CD14-positive monocyte (primary cell): Measurements from ENCODE around the gene DPP6. TPM values are rescaled to one million over a fixed set of nuclear protein-coding genes. Genes with fewer than 3 reads are reported as not detected.
A peak's percentile ranks its signal among the peaks of the same experiment; 100 is the strongest.

Experiments
- DNase-seq, 3 donors: peaks; one replicate each; pipeline ENCODE4 v3.0.0-alpha.2; 2011 to 2022
- H2AFZ ChIP-seq: 2 replicates; pipeline ENCODE4 v1.6.0; 2012; ENCODE audit warnings: mild to moderate bottlenecking, low read depth, low read length, inconsistent platforms; ENCODE audit not compliant: insufficient read depth, poor library complexity, severe bottlenecking
- H3K27ac ChIP-seq, 2 donors: 1 replicate in 1 of 2; 2 replicates in 1 of 2; pipeline ENCODE4 v1.5.1; 2012 to 2013; ENCODE audit warnings: low read length in 2 of 2, control low read depth in 1 of 2, inconsistent platforms in 1 of 2, low read depth in 1 of 2, mild to moderate bottlenecking in 1 of 2
- H3K27me3 ChIP-seq, 2 donors: one replicate each; pipeline versions ENCODE4 v1.6.0 to v1.6.1; 2011 to 2013; ENCODE audit warnings: low read length in 2 of 2; ENCODE audit not compliant: control insufficient read depth in 2 of 2, insufficient read depth in 2 of 2
- H3K36me3 ChIP-seq, 2 donors: replicated peaks in 1 of 2; 1 replicate in 1 of 2; 2 replicates in 1 of 2; pipeline versions ENCODE4 v1.5.1 to v1.6.1; 2012 to 2013; ENCODE audit warnings: low read length in 2 of 2, control low read depth in 1 of 2, inconsistent platforms in 1 of 2, mild to moderate bottlenecking in 1 of 2; ENCODE audit not compliant: insufficient read depth in 2 of 2, control insufficient read depth in 1 of 2
- H3K4me1 ChIP-seq, 2 donors: 1 replicate in 1 of 2; 2 replicates in 1 of 2; pipeline versions ENCODE4 v1.5.1 to v1.6.1; 2012 to 2013; ENCODE audit warnings: low read length in 2 of 2, control low read depth in 1 of 2, inconsistent platforms in 1 of 2, mild to moderate bottlenecking in 1 of 2, moderate library complexity in 1 of 2; ENCODE audit not compliant: insufficient read depth in 2 of 2, control insufficient read depth in 1 of 2
- H3K4me2 ChIP-seq: replicated peaks from 2 replicates; pipeline ENCODE3; 2012; ENCODE audit warnings: low read length, moderate library complexity, mild to moderate bottlenecking; ENCODE audit not compliant: poor library complexity, severe bottlenecking; ENCODE audit errors: extremely low read depth
- H3K4me3 ChIP-seq, 3 experiments: fragments of 200-600 bp in 1 of 3; sonication (generic) in 1 of 3; replicated peaks in 1 of 3; 1 replicate in 2 of 3; 2 replicates in 1 of 3; pipeline ENCODE4 v1.5.1; 2011 to 2013; ENCODE audit warnings: low read length in 3 of 3, mild to moderate bottlenecking in 3 of 3, control low read depth in 2 of 3, low read depth in 2 of 3, inconsistent platforms in 1 of 3, moderate library complexity in 1 of 3
- H3K79me2 ChIP-seq: 2 replicates; pipeline ENCODE4 v1.6.0; 2012; ENCODE audit warnings: mild to moderate bottlenecking, control low read depth, inconsistent platforms, low read length, moderate library complexity; ENCODE audit not compliant: insufficient read depth
- H3K9ac ChIP-seq: 2 replicates; pipeline ENCODE4 v1.6.0; 2017; ENCODE audit warnings: low read length, mild to moderate bottlenecking; ENCODE audit not compliant: insufficient read depth, poor library complexity, severe bottlenecking
- H3K9me3 ChIP-seq, 2 donors: replicated peaks in 1 of 2; 1 replicate in 1 of 2; 2 replicates in 1 of 2; pipeline versions ENCODE4 v1.5.1 to v1.6.1; 2012 to 2013; ENCODE audit warnings: low read length in 2 of 2, control low read depth in 1 of 2; ENCODE audit not compliant: control insufficient read depth in 1 of 2, insufficient read depth in 1 of 2
- H4K20me1 ChIP-seq: 2 replicates; pipeline ENCODE4 v1.6.0; 2012; ENCODE audit warnings: mild to moderate bottlenecking, low read length, control low read depth, moderate library complexity; ENCODE audit not compliant: insufficient read depth
- H3K27ac Mint-ChIP-seq, 7 donors: one replicate each; pipeline ENCODE4 v1.8.0; 2020; ENCODE audit warnings: mild to moderate bottlenecking in 7 of 7, mixed read lengths in 7 of 7, moderate library complexity in 6 of 7, inconsistent platforms in 2 of 7
- H3K27me3 Mint-ChIP-seq, 3 donors: one replicate each; pipeline ENCODE4 v1.8.0; 2021 to 2022; ENCODE audit warnings: low read depth in 3 of 3, mild to moderate bottlenecking in 3 of 3, mixed read lengths in 3 of 3, moderate library complexity in 3 of 3, inconsistent platforms in 1 of 3
- H3K36me3 Mint-ChIP-seq, 2 donors: one replicate each; pipeline ENCODE4 v1.8.0; 2020; ENCODE audit warnings: mixed read lengths in 2 of 2, inconsistent platforms in 1 of 2, mild to moderate bottlenecking in 1 of 2
- H3K4me1 Mint-ChIP-seq: one replicate; pipeline ENCODE4 v1.8.0; 2020; ENCODE audit warnings: mild to moderate bottlenecking, mixed read lengths
- H3K4me3 Mint-ChIP-seq, 2 donors: one replicate each; pipeline ENCODE4 v1.8.0; 2020; ENCODE audit warnings: mild to moderate bottlenecking in 2 of 2, mixed read lengths in 2 of 2, moderate library complexity in 1 of 2
- H3K9me3 Mint-ChIP-seq, 7 donors: one replicate each; pipeline ENCODE4 v1.8.0; 2020 to 2022; ENCODE audit warnings: mixed read lengths in 7 of 7, mild to moderate bottlenecking in 6 of 7, moderate library complexity in 6 of 7, inconsistent platforms in 2 of 7
- WGBS: methylation state at CpG from one replicate; pipeline ENCODE4 v1.1.5; 2013; ENCODE audit warnings: missing lambda C conversion rate; ENCODE audit not compliant: insufficient coverage; 5-methylcytosine and 5-hydroxymethylcytosine counted together
- intact Hi-C, 2 donors: fragments of 100-400 bp; cut with micrococcal nuclease; formaldehyde crosslinking; loops; one replicate each; pipeline versions ENCODE4 v1.15.0 to v1.15.1; 2023
- polyA plus RNA-seq, 3 donors: library from polyadenylated mRNA; depleted of rRNA in 1 of 3; unstranded in 2 of 3; stranded (reverse) in 1 of 3; fragments of 300-500 nt in 2 of 3; fragments of >200 nt in 1 of 3; fragmentation: Illumina TruSeq in 2 of 3; gene quantifications; 1 replicate in 2 of 3; 2 replicates in 1 of 3; pipeline ENCODE4 v1.2.3, GENCODE V29; 2012 to 2021
- TF ChIP-seq, protein P1 (sequence below): fragments of 200-600 bp; IDR thresholded peaks from one replicate; pipeline ENCODE4 v1.8.0; 2022; ENCODE audit warnings: antibody characterized with exemption, mild to moderate bottlenecking

The DPP6 gene
- polyA plus RNA-seq, 3 donors, result not detected

DNA sequence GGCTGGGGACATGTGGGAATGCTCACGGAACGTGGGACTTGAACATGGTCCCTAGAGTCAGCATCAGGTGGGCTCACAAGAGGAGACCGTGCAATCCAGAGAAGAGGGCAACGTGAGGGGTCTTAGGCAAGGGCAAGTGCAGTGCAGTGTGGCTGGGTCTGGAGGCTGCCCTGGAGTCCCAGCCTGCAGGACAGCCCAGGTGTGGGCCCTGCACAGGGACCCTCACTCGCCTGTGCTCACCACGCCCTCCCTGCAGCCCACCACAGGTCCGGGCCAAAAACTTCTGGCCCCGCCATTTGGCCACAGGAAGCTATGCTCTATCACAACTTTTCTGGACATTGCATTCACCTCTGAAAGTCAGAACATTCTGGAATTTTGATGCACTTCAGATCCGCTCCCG, 817.2 kb downstream of the DPP6 start:
- no peaks in the 10 kb centered on the region for H3K4me1 Mint-ChIP-seq
- no peaks in the 10 kb centered on the region for H4K20me1 ChIP-seq
- 83% methylated on average over 7 of the region's 10 CpGs for WGBS

DNA sequence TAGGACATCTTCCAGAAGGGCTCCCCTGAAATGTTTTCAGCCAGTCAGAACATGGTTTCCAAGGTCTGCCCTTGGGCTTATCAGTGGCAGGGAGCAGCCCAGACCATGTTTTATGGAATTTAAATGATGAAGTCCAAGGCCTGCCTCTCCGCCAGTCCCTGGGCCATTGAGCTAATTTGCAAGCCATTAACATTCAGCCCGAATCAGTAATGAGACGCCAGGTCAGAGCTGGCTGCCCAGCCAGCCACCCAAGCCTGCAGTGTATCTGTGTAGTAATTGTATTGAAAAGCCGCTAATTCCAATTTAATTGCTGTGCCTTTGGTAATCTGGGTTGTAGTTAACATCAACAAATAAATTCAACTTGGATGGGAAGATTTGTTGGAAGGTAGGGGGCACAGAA, 819.3 kb downstream of the DPP6 start:
- 90% methylated on average over 3 of the region's 4 CpGs for WGBS
- intact Hi-C loops, result no loop called here
- Histone ChIP-seq H3K36me3 (no peaks in the 10 kb centered on the region), H3K27me3 (peaks cover 0 to 5% of the 10 kb centered on the region in 2 donors), H4K20me1 (no peaks in the 10 kb centered on the region), H3K79me2 (no peaks in the 10 kb centered on the region), H3K4me3 (no peak overlapping the region), H3K27ac (no peak overlapping the region), H3K9ac (no peak overlapping the region), H3K4me2 (no peak overlapping the region), H3K9me3 (no peaks in the 10 kb centered on the region), H3K4me1 (no peaks in the 10 kb centered on the region), H2AFZ (no peak overlapping the region)
- peaks cover 14 to 24% (median 20%) of the 10 kb centered on the region in 3 donors for H3K27me3 Mint-ChIP-seq
- DNase-seq, result no peak
- peaks cover 0 to 10% (median 2%) of the 10 kb centered on the region in 7 donors for H3K9me3 Mint-ChIP-seq
- no peaks in the 10 kb centered on the region for H3K36me3 Mint-ChIP-seq
- H3K27ac Mint-ChIP-seq, result no peak overlapping the region
- H3K4me3 Mint-ChIP-seq, result no peak overlapping the region
- TF ChIP-seq, protein P1, sequence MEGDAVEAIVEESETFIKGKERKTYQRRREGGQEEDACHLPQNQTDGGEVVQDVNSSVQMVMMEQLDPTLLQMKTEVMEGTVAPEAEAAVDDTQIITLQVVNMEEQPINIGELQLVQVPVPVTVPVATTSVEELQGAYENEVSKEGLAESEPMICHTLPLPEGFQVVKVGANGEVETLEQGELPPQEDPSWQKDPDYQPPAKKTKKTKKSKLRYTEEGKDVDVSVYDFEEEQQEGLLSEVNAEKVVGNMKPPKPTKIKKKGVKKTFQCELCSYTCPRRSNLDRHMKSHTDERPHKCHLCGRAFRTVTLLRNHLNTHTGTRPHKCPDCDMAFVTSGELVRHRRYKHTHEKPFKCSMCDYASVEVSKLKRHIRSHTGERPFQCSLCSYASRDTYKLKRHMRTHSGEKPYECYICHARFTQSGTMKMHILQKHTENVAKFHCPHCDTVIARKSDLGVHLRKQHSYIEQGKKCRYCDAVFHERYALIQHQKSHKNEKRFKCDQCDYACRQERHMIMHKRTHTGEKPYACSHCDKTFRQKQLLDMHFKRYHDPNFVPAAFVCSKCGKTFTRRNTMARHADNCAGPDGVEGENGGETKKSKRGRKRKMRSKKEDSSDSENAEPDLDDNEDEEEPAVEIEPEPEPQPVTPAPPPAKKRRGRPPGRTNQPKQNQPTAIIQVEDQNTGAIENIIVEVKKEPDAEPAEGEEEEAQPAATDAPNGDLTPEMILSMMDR, result no peak
- no peaks in the 10 kb centered on the region for H3K4me1 Mint-ChIP-seq

More for the DNA sequence above, 817.2 kb downstream of the DPP6 start:
- TF ChIP-seq, protein P1, result no peak
- Histone ChIP-seq H3K4me1 (no peaks in the 10 kb centered on the region), H3K4me3 (no peak overlapping the region), H3K9ac (no peak overlapping the region), H3K27me3 (peaks cover 0 to 5% of the 10 kb centered on the region in 2 donors), H3K9me3 (no peaks in the 10 kb centered on the region), H3K79me2 (no peaks in the 10 kb centered on the region), H3K27ac (no peak overlapping the region), H3K4me2 (no peak overlapping the region), H2AFZ (no peak overlapping the region), H3K36me3 (no peaks in the 10 kb centered on the region)
- peaks cover 9 to 22% (median 16%) of the 10 kb centered on the region in 3 donors for H3K27me3 Mint-ChIP-seq
- intact Hi-C loops, result no loop called here
- peak overlapping the region in 1 of 2 donors; percentile 31 for H3K4me3 Mint-ChIP-seq
- no peak for DNase-seq
- peaks cover 0 to 8% (median 2%) of the 10 kb centered on the region in 7 donors for H3K9me3 Mint-ChIP-seq
- H3K36me3 Mint-ChIP-seq, result no peaks in the 10 kb centered on the region
- H3K27ac Mint-ChIP-seq, result no peak overlapping the region
